ENCODE data around the gene SMC4.
"Not testable (repeated sequence)": the region's sequence is repeated elsewhere in the genome, so short reads cannot be mapped to it uniquely, and the experiment has no call there.

SMC4 gene

GRCh38 chr3:160399125-160400029 lies at the start of gene SMC4, which contains the start of gene IFT80:
Gene SMC4 (plus strand): TSS chr3:160399650. CDS start chr3:160400827, 1,177 bp downstream.
Gene IFT80 (minus strand): TSS chr3:160399225. CDS start chr3:160384600, 14,625 bp downstream.
- DNase-seq (ENCODE audit: low read depth), result peak; percentile 97

- DNase-seq (ENCODE audit: low read depth), result no peak
Measured at GRCh38 chr3:160355826-160356225, 43.6 kb upstream of the SMC4 start.

- not testable (repeated sequence) for DNase-seq (ENCODE audit: low read depth)
Measured at GRCh38 chr3:160362896-160363295, 36.6 kb upstream of the SMC4 start.

- DNase-seq (ENCODE audit: low read depth), result no peak
Measured at GRCh38 chr3:160365869-160366522, 33.5 kb upstream of the SMC4 start.

- DNase-seq (ENCODE audit: low read depth), result no peak
Measured at GRCh38 chr3:160368804-160369203, 30.6 kb upstream of the SMC4 start.

- no peak for DNase-seq (ENCODE audit: low read depth)
Measured at GRCh38 chr3:160369784-160370183, 29.7 kb upstream of the SMC4 start.

- DNase-seq (ENCODE audit: low read depth), result no peak
Measured at GRCh38 chr3:160370987-160371857, 28.2 kb upstream of the SMC4 start.

GRCh38 chr3:160372780-160373179 lies 26.7 kb upstream of the SMC4 start:
- peak; percentile 82 for DNase-seq (ENCODE audit: low read depth)

GRCh38 chr3:160373655-160374054 lies 25.8 kb upstream of the SMC4 start:
- DNase-seq (ENCODE audit: low read depth), result no peak

- no peak for DNase-seq (ENCODE audit: low read depth)
Measured at GRCh38 chr3:160374472-160374871, 25.0 kb upstream of the SMC4 start.

- DNase-seq (ENCODE audit: low read depth), result no peak
Measured at GRCh38 chr3:160374925-160375324, 24.5 kb upstream of the SMC4 start.

GRCh38 chr3:160376681-160377080 lies 22.8 kb upstream of the SMC4 start:
- DNase-seq (ENCODE audit: low read depth), result peak; percentile 43

- peak; percentile 75 for DNase-seq (ENCODE audit: low read depth)
Measured at GRCh38 chr3:160378331-160379109, 20.9 kb upstream of the SMC4 start.

- no peak for DNase-seq (ENCODE audit: low read depth)
Measured at GRCh38 chr3:160379628-160380214, 19.7 kb upstream of the SMC4 start.

GRCh38 chr3:160381470-160381869 lies 18.0 kb upstream of the SMC4 start:
- peak; percentile 65 for DNase-seq (ENCODE audit: low read depth)

- no peak for DNase-seq (ENCODE audit: low read depth)
Measured at GRCh38 chr3:160384639-160385318, 14.7 kb upstream of the SMC4 start.

- no peak for DNase-seq (ENCODE audit: low read depth)
Measured at GRCh38 chr3:160390565-160391138, 8.8 kb upstream of the SMC4 start.

GRCh38 chr3:160392798-160393197 lies 6.7 kb upstream of the SMC4 start:
- no peak for DNase-seq (ENCODE audit: low read depth)

- DNase-seq (ENCODE audit: low read depth), result no peak
Measured at GRCh38 chr3:160393346-160394008, 6.0 kb upstream of the SMC4 start.
